Transverse colon (tissue), 4 donors: Measurements from ENCODE around the gene UBN1. TPM values are rescaled to one million over a fixed set of nuclear protein-coding genes. Genes with fewer than 3 reads are reported as not detected.

Experiments
- DNase-seq: peaks from one replicate; pipeline ENCODE4 v3.0.0-alpha.2; 2019
- H3K27ac ChIP-seq, 4 donors: fragments of 200-600 bp; sonication (generic); 2 replicates each; pipeline ENCODE4 v1.5.1; 2016 to 2018; ENCODE audit warnings: inconsistent platforms in 4 of 4
- H3K27me3 ChIP-seq: fragments of 200-600 bp; sonication (generic); 2 replicates; pipeline ENCODE4 v1.5.1; 2017; ENCODE audit warnings: inconsistent platforms
- H3K36me3 ChIP-seq, 4 donors: fragments of 200-600 bp; sonication (generic); 2 replicates each; pipeline ENCODE4 v1.5.1; 2017 to 2019; ENCODE audit warnings: inconsistent platforms in 4 of 4
- H3K4me1 ChIP-seq, 4 donors: fragments of 200-600 bp; sonication (generic); 2 replicates each; pipeline ENCODE4 v1.5.1; 2017 to 2020; ENCODE audit warnings: inconsistent platforms in 4 of 4
- H3K4me3 ChIP-seq, 4 donors: fragments of 200-600 bp; sonication (generic); 1 replicate in 1 of 4; 2 replicates in 3 of 4; pipeline versions ENCODE4 v1.5.1 to v1.6.1; 2017 to 2019; ENCODE audit warnings: inconsistent platforms in 4 of 4
- H3K9me3 ChIP-seq, 2 donors: fragments of 200-600 bp; sonication (generic); 2 replicates each; pipeline ENCODE4 v1.5.1; 2017 to 2019; ENCODE audit warnings: inconsistent platforms in 2 of 2
- CTCF ChIP-seq, 5 experiments: fragments of 200-600 bp in 3 of 5; fragments of 450-650 bp in 2 of 5; sonication (generic) in 3 of 5; IDR thresholded peaks; 1 replicate in 2 of 5; 2 replicates in 3 of 5; pipeline ENCODE4 v1.5.1; 2016 to 2017; ENCODE audit warnings: antibody characterized with exemption in 5 of 5, inconsistent platforms in 3 of 5, mild to moderate bottlenecking in 2 of 5, moderate library complexity in 1 of 5
- EP300 ChIP-seq: sonication (generic); formaldehyde crosslinking; IDR thresholded peaks from one replicate; pipeline ENCODE4 v1.6.1; 2017; ENCODE audit warnings: antibody characterized with exemption, low read depth
- POLR2A ChIP-seq: fragments of 450-650 bp; IDR thresholded peaks from one replicate; pipeline ENCODE4 v1.6.1; 2016; ENCODE audit warnings: antibody characterized with exemption, mild to moderate bottlenecking, moderate library complexity
- POLR2AphosphoS5 ChIP-seq, 3 donors: sonication (generic); formaldehyde crosslinking; IDR thresholded peaks; one replicate each; pipeline ENCODE4 v1.6.1; 2016; ENCODE audit warnings: antibody characterized with exemption in 3 of 3
- WGBS, 2 donors: methylation state at CpG; one replicate each; pipeline ENCODE4 v1.1.5; 2018; ENCODE audit warnings: low coverage in 1 of 2; 5-methylcytosine and 5-hydroxymethylcytosine counted together
- in situ Hi-C, 4 donors: fragments of 200-750 bp; cut with MboI; loops; one replicate each; pipeline versions ENCODE4 v1.15.0 to v1.15.1; 2017; ENCODE audit warnings: low sequenced_read_pairs in 3 of 4, low pct_ligation_motif_present in 1 of 4, low pct_unique_long_range_greater_than_20kb in 1 of 4
- intact Hi-C: fragments of 100-400 bp; cut with DNase I; formaldehyde crosslinking; loops from one replicate; pipeline ENCODE4 v1.15.1; 2023; ENCODE audit warnings: low total_unique reads
- total RNA-seq, 4 donors: library from RNA; depleted of rRNA; stranded (reverse); fragments of >200 nt; gene quantifications; one replicate each; pipeline ENCODE4 v1.1.0, GENCODE V29; 2016

Gene UBN1
- total RNA-seq = 10 to 100 TPM; 33.6 to 60.2 (median 53.0) TPM

GRCh38 chr16:4846901-4847773, at the start of gene UBN1, which contains the start of gene GLYR1:
Gene UBN1, plus strand, starts transcription at chr16:4847481. Its CDS starts 5,437 bp downstream, at chr16:4852918.
Gene GLYR1, minus strand, starts transcription at chr16:4847288. Its CDS starts 23 bp downstream, at chr16:4847265.
- WGBS, 2 donors = 2% methylated on average over 62 of the region's 126 CpGs; no CpG with 5 or more reads in 1 of the 2 donors
- peaks cover 0 to 28% (median 12%) of the 10 kb centered on the region in 4 donors for H3K36me3 ChIP-seq
- H3K4me3 ChIP-seq = peak within 1 kb of the TSS; percentile 78 to 99 (median 90)
- peaks cover 26 to 57% (median 42%) of the 10 kb centered on the region in 4 donors for H3K4me1 ChIP-seq
- TF ChIP-seq POLR2A (peak; percentile 86), POLR2AphosphoS5 (IDR thresholded peaks at IDR 0.05) (peak; percentile 91 to 94 (median 92)), CTCF (IDR thresholded peaks at IDR 0.05) (no peak), EP300 (no peak)
- H3K9me3 ChIP-seq = no peaks in the 10 kb centered on the region
- DNase-seq = peak; percentile 100
- H3K27ac ChIP-seq = peak within 1 kb of the TSS; percentile 99 to 100 (median 100)
- in situ Hi-C loops = loop anchor here in 2 of 4 donors (10.0 kb wide), 2 partner anchors 98 to 108 kb away; partner anchors contain the start of gene SEC14L5 (in 1 of the 2)
- H3K27me3 ChIP-seq = no peaks in the 10 kb centered on the region
- intact Hi-C loops = loop anchor here (5.0 kb wide), 1 partner anchor 110 kb away; the partner anchor contains the start of gene SEC14L5

GRCh38 chr16:4797805-4798252, 49.5 kb upstream of the UBN1 start:
- Histone ChIP-seq H3K36me3 (no peaks in the 10 kb centered on the region), H3K9me3 (no peaks in the 10 kb centered on the region), H3K4me1 (peaks cover 11 to 31% (median 24%) of the 10 kb centered on the region in 4 donors), H3K27ac (no peak overlapping the region), H3K27me3 (no peaks in the 10 kb centered on the region), H3K4me3 (no peak overlapping the region)
- no peak for DNase-seq
- in situ Hi-C loops = no loop called here
- WGBS, 2 donors = 93% methylated on average over 20 of the region's 22 CpGs; no CpG with 5 or more reads in 1 of the 2 donors
- TF ChIP-seq CTCF (IDR thresholded peaks at IDR 0.05) (no peak), EP300 (no peak), POLR2AphosphoS5 (IDR thresholded peaks at IDR 0.05) (no peak), POLR2A (no peak)
- intact Hi-C loops = no loop called here

- Histone ChIP-seq H3K4me3 (no peak overlapping the region), H3K27ac (no peak overlapping the region), H3K27me3 (no peaks in the 10 kb centered on the region), H3K9me3 (no peaks in the 10 kb centered on the region), H3K4me1 (peaks cover 11 to 36% (median 28%) of the 10 kb centered on the region in 4 donors), H3K36me3 (no peaks in the 10 kb centered on the region)
- WGBS, 2 donors = 86% methylated on average over 12 of the region's 16 CpGs; no CpG with 5 or more reads in 1 of the 2 donors
- intact Hi-C loops (no loop called here), in situ Hi-C loops (no loop called here)
- TF ChIP-seq POLR2A (no peak), POLR2AphosphoS5 (IDR thresholded peaks at IDR 0.05) (no peak), EP300 (no peak), CTCF (IDR thresholded peaks at IDR 0.05) (no peak)
- DNase-seq = no peak
Observed at GRCh38 chr16:4798456-4798855, 48.8 kb upstream of the UBN1 start.

- H3K27ac ChIP-seq = no peak overlapping the region
- H3K4me1 ChIP-seq = peaks cover 11 to 42% (median 34%) of the 10 kb centered on the region in 4 donors
- H3K27me3 ChIP-seq = no peaks in the 10 kb centered on the region
- TF ChIP-seq POLR2A (no peak), EP300 (no peak), CTCF (IDR thresholded peaks at IDR 0.05) (no peak)
- no peak overlapping the region for H3K4me3 ChIP-seq
- in situ Hi-C loops (no loop called here), intact Hi-C loops (no loop called here)
- H3K9me3 ChIP-seq = no peaks in the 10 kb centered on the region
- no peak for DNase-seq
- peaks cover 0 to under 1% (median 0%) of the 10 kb centered on the region in 4 donors for H3K36me3 ChIP-seq
- WGBS, 2 donors = 84% methylated on average over 18 of the region's 19 CpGs; no CpG with 5 or more reads in 1 of the 2 donors
Observed at GRCh38 chr16:4799171-4799855, 48.0 kb upstream of the UBN1 start.
